SK-N-SH treated with all-trans-retinoic acid at 6 μM for 48 hours (cell line): ENCODE data around the gene STOM.

Experiments
- ATAC-seq: fragments of 200-7000 bp; cut with Tn5 transposase; 3 replicates; pipeline ENCODE4 v1.9.1; 2020; ENCODE audit warnings: mild to moderate bottlenecking, moderate library complexity
- ARNTL ChIP-seq: fragments of 450-650 bp; formaldehyde crosslinking; IDR thresholded peaks from 2 replicates; pipeline ENCODE4 v1.5.0; 2020; ENCODE audit warnings: low read depth, mild to moderate bottlenecking, moderate library complexity, borderline replicate concordance
- BACH2 ChIP-seq: fragments of 250-450 bp; sonication (Bioruptor Pico); IDR thresholded peaks from 2 replicates; pipeline ENCODE4 v1.9.0; 2021; ENCODE audit warnings: mild to moderate bottlenecking, borderline replicate concordance
- CREB5 ChIP-seq: fragments of 250-450 bp; sonication (Bioruptor Pico); IDR thresholded peaks from 2 replicates; pipeline ENCODE4 v1.5.1; 2020; ENCODE audit warnings: low read depth, mild to moderate bottlenecking, moderate library complexity
- CSDC2 ChIP-seq: fragments of 250-450 bp; sonication (Bioruptor Pico); IDR thresholded peaks from 2 replicates; pipeline ENCODE4 v1.5.0; 2020; ENCODE audit warnings: mild to moderate bottlenecking, moderate library complexity
- CSRNP3 ChIP-seq: fragments of 250-450 bp; sonication (Bioruptor Pico); IDR thresholded peaks from 2 replicates; pipeline ENCODE4 v1.5.1; 2021; ENCODE audit warnings: mild to moderate bottlenecking, moderate library complexity
- ESRRG ChIP-seq: fragments of 250-450 bp; sonication (Bioruptor Pico); IDR thresholded peaks from 2 replicates; pipeline ENCODE4 v1.6.1; 2021; ENCODE audit warnings: mild to moderate bottlenecking
- GLIS3 ChIP-seq: fragments of 250-450 bp; sonication (Bioruptor Pico); IDR thresholded peaks from 2 replicates; pipeline ENCODE4 v1.5.0; 2020; ENCODE audit warnings: mild to moderate bottlenecking, moderate library complexity
- ISL1 ChIP-seq: fragments of 250-450 bp; sonication (Bioruptor Pico); IDR thresholded peaks from 2 replicates; pipeline ENCODE4 v2.1.2; 2022; ENCODE audit warnings: mild to moderate bottlenecking, moderate library complexity
- OSR1 ChIP-seq: fragments of 250-450 bp; sonication (Bioruptor Pico); IDR thresholded peaks from 2 replicates; pipeline ENCODE4 v1.8.0; 2022; ENCODE audit warnings: moderate library complexity, mild to moderate bottlenecking, inconsistent platforms
- PATZ1 ChIP-seq: fragments of 250-450 bp; sonication (Bioruptor Pico); IDR thresholded peaks from 2 replicates; pipeline ENCODE4 v1.8.0; 2020; ENCODE audit warnings: mild to moderate bottlenecking, moderate library complexity, borderline replicate concordance
- POU6F1 ChIP-seq: fragments of 250-450 bp; sonication (Bioruptor Pico); IDR thresholded peaks from 2 replicates; pipeline ENCODE4 v1.8.0; 2021; ENCODE audit warnings: low read depth, mild to moderate bottlenecking, moderate library complexity, borderline replicate concordance
- PPARA ChIP-seq: fragments of 250-450 bp; sonication (Bioruptor Pico); IDR thresholded peaks from 2 replicates; pipeline ENCODE4 v1.5.0; 2020; ENCODE audit warnings: mild to moderate bottlenecking, borderline replicate concordance
- RARB ChIP-seq: fragments of 250-450 bp; sonication (Bioruptor Pico); IDR thresholded peaks from 2 replicates; pipeline ENCODE4 v1.8.0; 2021; ENCODE audit warnings: mild to moderate bottlenecking, moderate library complexity
- SNAI2 ChIP-seq: fragments of 250-450 bp; sonication (Bioruptor Pico); IDR thresholded peaks from 2 replicates; pipeline ENCODE4 v1.5.0; 2020; ENCODE audit warnings: mild to moderate bottlenecking, moderate library complexity
- TCF4 ChIP-seq: fragments of 250-450 bp; sonication (Bioruptor Pico); IDR thresholded peaks from 2 replicates; pipeline ENCODE4 v1.8.0; 2021; ENCODE audit warnings: mild to moderate bottlenecking, moderate library complexity, borderline replicate concordance
- TOX ChIP-seq: fragments of 250-450 bp; sonication (Bioruptor Pico); IDR thresholded peaks from 2 replicates; pipeline ENCODE4 v1.8.0; 2021; ENCODE audit warnings: mild to moderate bottlenecking, moderate library complexity, borderline replicate concordance
- TSHZ2 ChIP-seq: fragments of 250-450 bp; sonication (Bioruptor Pico); IDR thresholded peaks from 2 replicates; pipeline ENCODE4 v1.5.0; 2020; ENCODE audit warnings: mild to moderate bottlenecking, moderate library complexity
- ZC3H10 ChIP-seq: fragments of 250-450 bp; sonication (Bioruptor Pico); IDR thresholded peaks from 2 replicates; pipeline ENCODE4 v1.5.1; 2021; ENCODE audit warnings: mild to moderate bottlenecking, moderate library complexity
- ZFP3 ChIP-seq: fragments of 250-450 bp; sonication (Bioruptor Pico); IDR thresholded peaks from 2 replicates; pipeline ENCODE4 v1.5.0; 2020; ENCODE audit warnings: mild to moderate bottlenecking, moderate library complexity
- ZFP30 ChIP-seq: fragments of 450-650 bp; formaldehyde crosslinking; IDR thresholded peaks from 2 replicates; pipeline ENCODE4 v1.5.0; 2022; ENCODE audit warnings: mild to moderate bottlenecking, moderate library complexity
- ZNF70 ChIP-seq: fragments of 450-650 bp; formaldehyde crosslinking; IDR thresholded peaks from 2 replicates; pipeline ENCODE4 v1.5.0; 2020; ENCODE audit warnings: mild to moderate bottlenecking, moderate library complexity
- ZNF8 ChIP-seq: fragments of 450-650 bp; formaldehyde crosslinking; IDR thresholded peaks from 2 replicates; pipeline ENCODE4 v1.5.0; 2020; ENCODE audit warnings: mild to moderate bottlenecking, moderate library complexity

The STOM gene

GRCh38 chr9:121359351-121360294 is 10.4 kb downstream of the STOM start:
- peak; percentile 12; the same call in 1 of the 3 replicates for ATAC-seq
- TF ChIP-seq PPARA (no peak), POU6F1 (CRISPR knock-in tag) (no peak), ZFP30 (CRISPR knock-in tag) (no peak), TSHZ2 (CRISPR knock-in tag) (no peak), SNAI2 (CRISPR knock-in tag) (no peak), GLIS3 (no peak), ZNF8 (no peak), TCF4 (no peak), ZFP3 (CRISPR knock-in tag) (no peak), ARNTL (CRISPR knock-in tag) (no peak), RARB (CRISPR knock-in tag) (no peak), TOX (CRISPR knock-in tag) (no peak), OSR1 (CRISPR knock-in tag) (no peak)

GRCh38 chr9:121358751-121359150 is 11.3 kb downstream of the STOM start:
- no peak for ATAC-seq
- TF ChIP-seq ZNF8 (no peak), ARNTL (CRISPR knock-in tag) (no peak), TCF4 (no peak), ZFP30 (CRISPR knock-in tag) (no peak), ISL1 (CRISPR knock-in tag) (no peak), PPARA (no peak), ESRRG (CRISPR knock-in tag) (no peak), BACH2 (no peak), OSR1 (CRISPR knock-in tag) (no peak), CSRNP3 (CRISPR knock-in tag) (no peak), GLIS3 (no peak)

GRCh38 chr9:121357011-121357410 is 13.0 kb downstream of the STOM start:
- TF ChIP-seq POU6F1 (CRISPR knock-in tag): no peak
- TF ChIP-seq CREB5 (CRISPR knock-in tag): no peak
- TF ChIP-seq PPARA: no peak
- TF ChIP-seq ZFP3 (CRISPR knock-in tag): no peak
- no peak for TF ChIP-seq RARB (CRISPR knock-in tag)
- no peak for TF ChIP-seq ZC3H10 (CRISPR knock-in tag)
- TF ChIP-seq CSDC2 (CRISPR knock-in tag): no peak
- TF ChIP-seq ISL1 (CRISPR knock-in tag): no peak
- TF ChIP-seq ZNF70 (CRISPR knock-in tag): no peak
- TF ChIP-seq ARNTL (CRISPR knock-in tag): no peak
- no peak for TF ChIP-seq ESRRG (CRISPR knock-in tag)
- TF ChIP-seq TCF4: no peak
- no peak for TF ChIP-seq OSR1 (CRISPR knock-in tag)
- no peak for TF ChIP-seq ZFP30 (CRISPR knock-in tag)
- TF ChIP-seq PATZ1 (CRISPR knock-in tag): no peak
- ATAC-seq: no peak
